Kidney (tissue), 14 donors: ENCODE measurements around the gene CCDC180. TPM values are rescaled to one million over a fixed set of nuclear protein-coding genes. Genes with fewer than 3 reads are reported as not detected.

Source experiments
- DNase-seq, 5 donors: peaks; one replicate each; pipeline ENCODE4 v3.0.0-alpha.2; 2013 to 2020
- FAIRE-seq: peaks from 2 replicates; lab custom pipeline; 2012; peaks lifted over from hg19 to GRCh38; lab: Jason Lieb, UNC
- H3K27ac ChIP-seq, 2 donors: one replicate each; pipeline ENCODE4 v1.7.0; 2013; ENCODE audit warnings: low read depth in 2 of 2, low read length in 2 of 2, inconsistent platforms in 1 of 2
- H3K27me3 ChIP-seq: one replicate; pipeline ENCODE4 v1.7.1; 2013; ENCODE audit warnings: low read length, inconsistent platforms; ENCODE audit not compliant: control insufficient read depth, insufficient read depth
- H3K36me3 ChIP-seq, 3 donors: one replicate each; pipeline versions ENCODE4 v1.7.0 to v1.7.1; 2013; ENCODE audit warnings: low read length in 3 of 3, control low read depth in 1 of 3, inconsistent platforms in 1 of 3; ENCODE audit not compliant: insufficient read depth in 3 of 3, control insufficient read depth in 2 of 3
- H3K4me1 ChIP-seq, 3 donors: one replicate each; pipeline versions ENCODE4 v1.7.0 to v1.7.1; 2013; ENCODE audit warnings: low read length in 3 of 3, inconsistent platforms in 1 of 3, low read depth in 1 of 3; ENCODE audit not compliant: control insufficient read depth in 2 of 3, insufficient read depth in 2 of 3
- H3K4me3 ChIP-seq, 3 donors: one replicate each; pipeline versions ENCODE4 v1.7.0 to v1.8.1; 2013; ENCODE audit warnings: low read length in 3 of 3, control low read depth in 1 of 3, inconsistent platforms in 1 of 3
- H3K9ac ChIP-seq, 3 donors: one replicate each; pipeline versions ENCODE4 v1.7.0 to v1.7.1; 2013; ENCODE audit warnings: low read length in 3 of 3, control low read depth in 1 of 3, inconsistent platforms in 1 of 3
- H3K9me3 ChIP-seq, 3 donors: one replicate each; pipeline versions ENCODE4 v1.7.0 to v1.7.1; 2013; ENCODE audit warnings: low read length in 3 of 3, control low read depth in 1 of 3, inconsistent platforms in 1 of 3; ENCODE audit not compliant: control insufficient read depth in 2 of 3, insufficient read depth in 1 of 3
- CTCF ChIP-seq: IDR thresholded peaks from 3 replicates; pipeline ENCODE4 v1.5.1; 2012; ENCODE audit warnings: mild to moderate bottlenecking, moderate library complexity, borderline replicate concordance; ENCODE audit not compliant: insufficient read depth; ENCODE audit errors: extremely low read depth
- intact Hi-C: fragments of 100-400 bp; cut with DNase I; formaldehyde crosslinking; loops from one replicate; pipeline ENCODE4 v1.11.1; 2022
- polyA plus RNA-seq: library from polyadenylated mRNA; stranded (reverse); fragments of 350-450 nt; fragmentation: Illumina TruSeq; extraction: RNeasy Lipid Tissue Mini Kit (QIAGEN cat#74804); gene quantifications from one replicate; pipeline ENCODE4 v1.2.3, GENCODE V29; 2014; ENCODE audit warnings: low read depth, low replicate concordance; ENCODE audit not compliant: insufficient read depth
- total RNA-seq: library from RNA; stranded (reverse); fragmentation: NEBNext Ultra II Directional; extraction: Animal tissue kit (Norgen Biotek cat#: 25700); gene quantifications from one replicate; pipeline ENCODE4 v1.2.1, GENCODE V29; 2021
- donor health status: control.
- donor health status: control.
- donor health status: control.
- donor health status: control.
- donor health status: control.
- donor health status: DM: yes; HTN: yes; CAD: no.
- donor health status: Normal renal cell carcinoma (clear cell type).

CCDC180 gene
- total and polyA plus RNA-seq, 2 donors from 2014 or later = 3.8 to 8.8 TPM

GRCh38 chr9:97318433-97318832, 11.0 kb downstream of the CCDC180 start:
- H3K4me1 ChIP-seq = no peaks in the 10 kb centered on the region
- no peak for FAIRE-seq
- no peak overlapping the region for H3K27ac ChIP-seq
- intact Hi-C loops = no loop called here
- no peaks in the 10 kb centered on the region for H3K9me3 ChIP-seq
- H3K27me3 ChIP-seq = no peaks in the 10 kb centered on the region
- no peak overlapping the region for H3K9ac ChIP-seq
- peaks cover 0 to 12% (median 5%) of the 10 kb centered on the region in 3 donors for H3K36me3 ChIP-seq
- no peak for TF ChIP-seq CTCF
- H3K4me3 ChIP-seq = no peak overlapping the region
- peak in 1 of 5 donors; percentile 25 for DNase-seq

GRCh38 chr9:97319395-97319794, 11.9 kb downstream of the CCDC180 start:
- Histone ChIP-seq H3K9me3 (no peaks in the 10 kb centered on the region), H3K4me1 (no peaks in the 10 kb centered on the region), H3K4me3 (no peak overlapping the region), H3K9ac (no peak overlapping the region), H3K27me3 (no peaks in the 10 kb centered on the region), H3K36me3 (peaks cover 0 to 12% (median 7%) of the 10 kb centered on the region in 3 donors), H3K27ac (no peak overlapping the region)
- TF ChIP-seq CTCF = no peak
- intact Hi-C loops = no loop called here
- no peak for DNase-seq
- FAIRE-seq = no peak

- peaks cover 0 to 9% (median 7%) of the 10 kb centered on the region in 3 donors for H3K36me3 ChIP-seq
- no peak for DNase-seq
- intact Hi-C loops = no loop called here
- H3K9ac ChIP-seq = no peak overlapping the region
- H3K4me1 ChIP-seq = no peaks in the 10 kb centered on the region
- no peak for TF ChIP-seq CTCF
- FAIRE-seq = no peak
- no peaks in the 10 kb centered on the region for H3K9me3 ChIP-seq
- no peak overlapping the region for H3K27ac ChIP-seq
- no peaks in the 10 kb centered on the region for H3K27me3 ChIP-seq
- H3K4me3 ChIP-seq = no peak overlapping the region
These were observed 12.7 kb downstream of the CCDC180 start for GRCh38 chr9:97320080-97320642.

GRCh38 chr9:97321251-97321650, 13.8 kb downstream of the CCDC180 start:
- H3K36me3 ChIP-seq = peaks cover 0 to 13% (median 10%) of the 10 kb centered on the region in 3 donors
- no peak overlapping the region for H3K27ac ChIP-seq
- no peak for FAIRE-seq
- no peak for DNase-seq
- H3K27me3 ChIP-seq = no peaks in the 10 kb centered on the region
- intact Hi-C loops = no loop called here
- no peaks in the 10 kb centered on the region for H3K9me3 ChIP-seq
- H3K4me3 ChIP-seq = no peak overlapping the region
- H3K4me1 ChIP-seq = no peaks in the 10 kb centered on the region
- H3K9ac ChIP-seq = no peak overlapping the region
- TF ChIP-seq CTCF = no peak
